MM.1S (cell line): Measurements from ENCODE around the gene SGPP1.

ENCODE experiments used
- CTCF ChIP-seq: fragments of 300-600 bp; sonication (generic); IDR thresholded peaks from 2 replicates; pipeline ENCODE4 v1.5.1; 2016; ENCODE audit warnings: antibody characterized with exemption, low read length, mixed read lengths
- EZH2 ChIP-seq: fragments of 300-600 bp; sonication (generic); optimal IDR thresholded peaks from 2 replicates; pipeline ENCODE3; 2017; ENCODE audit warnings: low read depth, mild to moderate bottlenecking, antibody characterized with exemption, low read length, mixed read lengths
- EZH2phosphoT487 ChIP-seq: fragments of 300-600 bp; sonication (generic); IDR thresholded peaks from 2 replicates; pipeline ENCODE4 v1.6.1; 2018; ENCODE audit warnings: antibody characterized with exemption, low read length

- TF ChIP-seq CTCF (no peak), EZH2 (no peak), EZH2phosphoT487 (no peak)
These were observed 22.2 kb downstream of the SGPP1 start for GRCh38 chr14:63705561-63706070.
